HK-2 (cell line): ENCODE measurements around the gene DSG3.
"Not testable (repeated sequence)": the region's sequence is repeated elsewhere in the genome, so short reads cannot be mapped to it uniquely, and the experiment has no call there.

Source experiments
- DNase-seq: peaks from one replicate; pipeline ENCODE4 v3.0.0-alpha.2; 2018; ENCODE audit not compliant: unreplicated experiment

Gene DSG3

GRCh38 chr18:31493171-31493570 is 45.6 kb downstream of the DSG3 start:
- DNase-seq = no peak

- DNase-seq = no peak
Observed at GRCh38 chr18:31493941-31494340, 46.4 kb downstream of the DSG3 start.

- DNase-seq = not testable (repeated sequence)
Observed at GRCh38 chr18:31494705-31495244, 47.2 kb downstream of the DSG3 start.

DNA sequence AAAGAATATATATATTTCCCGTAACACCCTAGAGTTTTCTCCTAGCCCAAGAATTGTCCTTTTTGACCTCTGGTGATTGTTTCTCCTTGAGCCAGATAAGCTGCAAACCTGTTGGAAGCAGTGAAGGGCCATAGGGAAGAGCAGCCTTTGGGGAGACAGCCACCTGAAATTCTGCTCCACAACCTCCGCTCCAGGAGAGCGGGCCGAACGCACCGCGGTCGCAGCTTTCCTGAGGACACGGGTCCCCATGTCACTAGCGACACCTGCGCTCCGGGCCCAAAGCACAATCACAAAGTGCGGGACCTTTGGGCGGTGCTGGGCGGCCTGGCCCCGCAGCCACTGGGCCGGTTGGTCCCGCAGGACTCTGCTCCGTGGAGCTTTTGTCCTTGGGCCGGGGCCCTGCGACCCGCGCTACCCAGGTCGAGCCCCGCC is 49.9 kb downstream of the DSG3 start:
- DNase-seq = no peak

DNA sequence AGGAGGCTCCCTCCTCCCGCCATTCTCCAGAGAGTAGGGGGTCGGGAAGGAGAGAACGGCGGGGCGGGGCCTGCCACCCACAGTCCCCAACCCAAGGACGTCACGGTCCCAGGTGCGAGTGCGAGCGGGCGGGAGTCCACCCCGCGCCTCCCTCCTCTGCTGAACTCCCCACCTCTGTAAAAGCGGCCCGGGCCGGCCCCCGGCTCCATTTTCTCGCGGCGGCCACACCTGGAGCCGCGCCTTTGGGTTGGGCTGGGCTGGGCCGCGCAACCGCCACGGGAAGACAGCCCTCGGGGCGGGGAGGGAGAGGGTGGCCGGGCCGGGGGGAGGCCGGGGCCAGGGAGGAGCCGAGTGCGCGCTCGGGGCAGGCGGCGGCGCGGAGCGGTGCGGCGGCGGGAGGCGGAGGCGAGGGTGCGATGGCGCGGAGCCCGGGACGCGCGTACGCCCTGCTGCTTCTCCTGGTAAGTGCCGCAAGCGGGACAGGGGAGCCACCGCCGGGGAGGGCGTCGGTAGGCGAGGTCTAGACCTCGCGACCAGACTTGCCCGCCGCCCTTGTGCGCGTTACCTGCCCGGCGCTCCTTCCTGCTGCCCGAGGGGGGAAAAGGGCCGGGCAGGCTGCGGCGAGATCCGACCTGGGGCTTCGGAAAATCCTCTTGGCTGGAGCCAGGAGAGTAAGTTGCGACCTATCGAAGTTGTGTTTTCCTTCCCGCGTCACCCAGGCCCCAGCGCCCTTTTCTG is 50.5 kb downstream of the DSG3 start, which contains the start of gene DSG2:
Gene DSG2 (plus strand): TSS at position 342 of the 738 bp plus-strand sequence. CDS start 75 bp downstream, at position 417.
- peak; percentile 64 for DNase-seq

GRCh38 chr18:31498574-31499524 is 51.3 kb downstream of the DSG3 start:
- DNase-seq = no peak

DNA sequence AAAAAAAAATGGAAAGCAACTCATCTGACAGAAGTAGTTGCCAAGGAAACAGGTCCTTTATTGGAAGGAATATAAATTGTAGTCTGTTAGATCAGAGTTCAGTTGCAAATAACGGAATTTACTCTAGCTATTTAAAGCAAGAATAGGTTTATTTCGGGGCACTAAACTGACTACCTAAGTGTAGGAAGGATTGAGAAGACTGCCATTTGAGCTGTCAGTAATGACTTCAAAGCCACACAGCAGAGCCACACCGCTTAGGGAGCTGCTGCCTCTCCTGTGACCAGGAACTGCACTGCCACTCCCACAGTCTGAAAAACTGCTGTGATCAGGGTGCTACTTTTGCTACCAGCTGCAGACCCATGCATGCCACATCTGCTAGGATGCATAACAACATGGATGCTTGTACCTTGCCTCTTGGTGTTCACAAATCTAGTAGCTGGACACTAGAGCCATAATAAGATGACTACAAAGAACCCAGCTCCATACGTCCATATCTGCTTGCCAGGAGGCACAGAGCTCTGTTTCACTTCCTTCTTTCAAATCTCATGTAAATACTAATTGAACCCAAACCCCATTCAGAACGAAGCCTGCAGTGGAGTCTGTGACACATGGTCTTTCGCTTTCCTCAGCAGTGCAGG is 52.6 kb downstream of the DSG3 start:
- no peak for DNase-seq

GRCh38 chr18:31503011-31503410 is 55.5 kb downstream of the DSG3 start:
- no peak for DNase-seq

DNA sequence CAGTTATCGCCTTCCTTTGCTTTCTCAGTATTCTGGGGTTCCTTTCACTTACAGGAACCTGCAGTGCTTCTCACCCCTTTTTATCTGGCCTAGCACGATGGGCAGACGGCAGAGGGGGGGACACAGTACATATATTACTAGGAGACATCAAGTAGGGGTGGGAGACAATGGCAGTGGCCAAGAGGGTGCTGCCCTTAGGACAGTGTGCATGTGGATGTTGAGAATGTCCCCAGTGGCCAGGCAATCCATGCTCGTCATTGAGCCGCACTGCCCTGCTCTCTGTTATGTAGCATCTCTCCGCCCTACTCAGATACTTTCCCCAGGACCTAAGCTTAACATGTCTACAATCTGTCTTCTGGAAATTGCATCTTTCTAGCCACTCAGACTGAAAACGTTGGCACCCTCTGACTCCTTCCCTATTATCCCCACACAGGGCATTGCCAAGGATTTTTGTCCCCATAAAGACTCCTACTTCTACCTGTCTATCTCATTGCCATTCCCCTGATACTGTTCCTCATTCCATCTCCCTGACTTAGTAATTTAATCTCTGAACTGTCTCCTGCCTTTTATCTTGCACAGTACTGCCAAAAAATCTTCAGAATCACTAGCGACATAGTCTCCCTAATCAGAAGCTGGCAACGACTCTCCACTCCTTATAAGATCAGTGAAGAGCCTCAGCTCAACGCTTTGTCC is 57.1 kb downstream of the DSG3 start:
- DNase-seq = no peak

DNA sequence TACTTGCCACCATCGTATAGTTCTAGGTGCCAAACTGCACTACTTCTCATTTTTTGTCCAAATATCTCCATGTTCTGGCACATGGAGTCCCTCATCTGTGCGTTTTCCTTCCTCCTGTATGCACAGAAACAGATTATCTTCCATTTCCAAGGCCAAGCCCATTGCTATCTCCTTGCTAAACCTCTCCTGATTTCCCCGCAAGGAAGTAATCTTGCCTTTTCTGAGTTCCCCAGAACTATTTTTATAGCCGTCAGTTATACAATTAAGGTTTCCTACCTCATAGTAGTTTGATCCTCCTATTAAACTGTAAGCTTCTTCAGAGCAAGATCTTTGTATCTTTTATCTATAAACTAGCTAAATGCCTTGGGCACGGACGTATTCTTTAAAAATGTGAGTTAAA is 57.6 kb downstream of the DSG3 start:
- no peak for DNase-seq

DNA sequence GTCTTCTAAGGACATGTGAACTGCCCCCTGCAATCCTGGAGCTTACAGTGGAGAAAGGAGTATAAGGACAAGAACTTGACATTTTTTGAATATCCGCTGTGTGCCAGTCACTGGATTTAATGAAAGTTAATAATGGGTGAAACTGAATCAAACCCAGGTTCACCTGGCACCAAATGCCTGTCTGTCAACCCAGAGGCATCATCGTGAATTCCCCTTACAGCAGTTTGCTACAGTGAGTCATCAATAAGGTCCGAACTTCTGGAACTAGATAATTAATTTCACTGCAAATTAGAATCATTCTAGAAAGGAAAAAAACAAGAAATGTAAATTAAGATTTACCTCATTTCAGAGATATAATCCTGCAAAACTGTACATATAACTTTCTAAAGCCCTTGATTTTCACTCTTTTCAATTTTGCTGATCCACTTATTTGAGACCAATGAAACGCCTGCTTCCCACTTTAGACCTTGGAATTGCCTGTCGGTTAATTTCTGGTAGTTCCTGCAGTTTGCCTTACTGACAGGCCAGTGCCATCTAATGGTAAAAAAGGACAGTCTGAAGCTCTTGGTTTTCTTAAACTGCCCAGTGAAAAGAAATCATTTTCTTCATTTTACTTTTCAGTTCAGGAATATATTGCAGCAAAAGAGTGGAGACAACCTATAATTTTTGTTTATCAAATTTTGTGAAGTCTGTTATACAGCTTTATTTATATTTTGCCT is 58.6 kb downstream of the DSG3 start:
- DNase-seq = no peak

GRCh38 chr18:31507124-31507523 is 59.6 kb downstream of the DSG3 start:
- DNase-seq = not testable (repeated sequence)

DNA sequence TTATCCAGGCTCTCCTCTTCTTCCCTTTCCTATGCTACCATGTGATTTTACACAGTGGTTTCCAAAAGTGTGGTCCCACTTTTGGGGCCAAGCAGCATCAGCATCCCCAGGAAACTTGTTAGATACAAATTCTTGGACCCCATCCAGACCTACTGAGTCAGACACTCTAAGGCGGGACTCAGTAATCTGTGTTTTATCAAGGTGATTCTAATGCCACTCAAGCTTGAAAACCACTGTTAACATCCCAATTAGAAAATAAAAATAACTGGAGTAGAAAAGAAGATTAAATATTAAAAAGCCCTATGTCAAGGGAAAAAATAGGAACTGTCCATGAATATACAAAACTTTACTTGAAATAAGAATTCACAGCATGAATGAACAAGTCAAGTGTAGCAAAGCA is 61.2 kb downstream of the DSG3 start:
- no peak for DNase-seq

DNA sequence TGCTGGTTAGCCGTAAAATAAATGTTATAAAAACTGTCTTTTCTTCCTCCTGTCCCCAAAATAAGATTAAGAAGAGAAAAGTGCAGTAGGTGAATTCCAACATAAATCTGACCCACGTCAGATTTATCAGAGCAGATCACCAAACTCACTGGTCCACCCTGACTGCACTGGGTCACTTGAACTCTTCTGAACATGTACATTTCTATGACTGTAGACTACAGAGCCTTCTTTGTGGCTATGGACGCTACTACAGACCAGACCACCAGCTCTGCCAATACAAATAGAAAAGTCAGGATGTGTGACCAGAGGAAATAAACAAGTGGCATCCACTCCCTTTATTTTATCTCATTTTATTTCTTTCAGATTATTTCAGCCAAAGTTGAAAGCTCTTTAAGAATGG is 62.0 kb downstream of the DSG3 start:
- DNase-seq = no peak

GRCh38 chr18:31510319-31510718 is 62.8 kb downstream of the DSG3 start:
- no peak for DNase-seq

GRCh38 chr18:31511098-31511497 is 63.6 kb downstream of the DSG3 start:
- DNase-seq = no peak

- peak; percentile 75 for DNase-seq
Observed at GRCh38 chr18:31512203-31512764, 64.7 kb downstream of the DSG3 start.

- DNase-seq = peak; percentile 39
Observed at GRCh38 chr18:31513189-31513935, 65.8 kb downstream of the DSG3 start.

GRCh38 chr18:31516437-31516836 is 68.9 kb downstream of the DSG3 start:
- no peak for DNase-seq

- no peak for DNase-seq
Observed at GRCh38 chr18:31526374-31526773, 78.8 kb downstream of the DSG3 start.
